DOHH2 (cell line): ENCODE measurements around the gene GRID1.

Experiments used
- H3F3A ChIP-seq: fragments of 200-600 bp; sonication (generic), shearing (Covaris generic); 2 replicates; pipeline ENCODE4 v1.6.0; 2016; ENCODE audit warnings: antibody characterized with exemption, mild to moderate bottlenecking; ENCODE audit not compliant: control insufficient read depth, insufficient read depth
- H3K27ac ChIP-seq: fragments of 200-600 bp; sonication (generic); 2 replicates; pipeline ENCODE4 v1.5.1; 2014; ENCODE audit warnings: low read depth, mild to moderate bottlenecking, low read length, moderate library complexity
- H3K27me3 ChIP-seq: fragments of 200-600 bp; sonication (generic); 2 replicates; pipeline ENCODE4 v1.6.1; 2014; ENCODE audit warnings: mild to moderate bottlenecking, low read length, mixed read lengths; ENCODE audit not compliant: control insufficient read depth
- H3K36me3 ChIP-seq: fragments of 200-600 bp; sonication (generic); 2 replicates; pipeline ENCODE4 v1.6.1; 2014; ENCODE audit warnings: mild to moderate bottlenecking, low read length, moderate library complexity, mixed read lengths; ENCODE audit not compliant: control insufficient read depth
- H3K4me1 ChIP-seq: fragments of 200-600 bp; sonication (generic); 2 replicates; pipeline ENCODE4 v1.6.1; 2014; ENCODE audit warnings: mild to moderate bottlenecking, low read length, mixed read lengths; ENCODE audit not compliant: control insufficient read depth
- H3K4me2 ChIP-seq: fragments of 200-600 bp; sonication (generic); 2 replicates; pipeline ENCODE4 v1.6.0; 2014; ENCODE audit warnings: mild to moderate bottlenecking, low read length, moderate library complexity
- H3K4me3 ChIP-seq: fragments of 200-600 bp; sonication (generic); 2 replicates; pipeline ENCODE4 v1.5.1; 2014; ENCODE audit warnings: mild to moderate bottlenecking, low read length, mixed read lengths
- H3K79me2 ChIP-seq: fragments of 200-600 bp; sonication (generic); 2 replicates; pipeline ENCODE4 v1.6.1; 2014; ENCODE audit warnings: mild to moderate bottlenecking, low read length, mixed read lengths; ENCODE audit not compliant: control insufficient read depth
- H3K9me2 ChIP-seq: fragments of 200-600 bp; sonication (generic); replicated peaks from 2 replicates; pipeline ENCODE4 v1.6.1; 2014; ENCODE audit warnings: mild to moderate bottlenecking, low read length, mixed read lengths; ENCODE audit not compliant: control insufficient read depth
- H3K9me3 ChIP-seq: fragments of 200-600 bp; sonication (generic); 2 replicates; pipeline ENCODE4 v1.6.1; 2014; ENCODE audit warnings: antibody characterized with exemption, low read length, mixed read lengths; ENCODE audit not compliant: control insufficient read depth, insufficient read depth
- H4K20me1 ChIP-seq: fragments of 200-600 bp; sonication (generic); 2 replicates; pipeline ENCODE4 v1.6.0; 2014; ENCODE audit warnings: low read depth, mild to moderate bottlenecking, antibody characterized with exemption, low read length, moderate library complexity; ENCODE audit not compliant: control insufficient read depth, insufficient read depth
- CTCF ChIP-seq: fragments of 200-600 bp; sonication (generic); IDR thresholded peaks from one replicate; pipeline ENCODE4 v1.5.1; 2014; ENCODE audit warnings: antibody characterized with exemption, mild to moderate bottlenecking, low read depth, low read length; ENCODE audit not compliant: poor library complexity, severe bottlenecking
- EZH2phosphoT487 ChIP-seq: fragments of 200-600 bp; sonication (generic); IDR thresholded peaks from 2 replicates; pipeline ENCODE4 v1.6.1; 2017; ENCODE audit warnings: borderline replicate concordance, mild to moderate bottlenecking, antibody characterized with exemption, low read length, moderate library complexity, mixed read lengths

Gene GRID1

GRCh38 chr10:85650791-85651496, 715.7 kb downstream of the GRID1 start:
- H3K79me2 ChIP-seq = no peaks in the 10 kb centered on the region
- no peaks in the 10 kb centered on the region for H3F3A ChIP-seq
- H3K9me3 ChIP-seq = no peaks in the 10 kb centered on the region
- TF ChIP-seq EZH2phosphoT487 = no peak
- no peak for TF ChIP-seq CTCF
- no peak overlapping the region for H3K4me2 ChIP-seq
- H3K27ac ChIP-seq = no peak overlapping the region
- H3K4me1 ChIP-seq = no peaks in the 10 kb centered on the region
- H3K27me3 ChIP-seq = no peaks in the 10 kb centered on the region
- no peaks in the 10 kb centered on the region for H3K9me2 ChIP-seq
- no peaks in the 10 kb centered on the region for H3K36me3 ChIP-seq
- H4K20me1 ChIP-seq = no peaks in the 10 kb centered on the region
- H3K4me3 ChIP-seq = no peak overlapping the region

- H4K20me1 ChIP-seq = no peaks in the 10 kb centered on the region
- no peaks in the 10 kb centered on the region for H3K4me1 ChIP-seq
- no peaks in the 10 kb centered on the region for H3K27me3 ChIP-seq
- H3K4me2 ChIP-seq = no peak overlapping the region
- no peaks in the 10 kb centered on the region for H3F3A ChIP-seq
- no peaks in the 10 kb centered on the region for H3K9me2 ChIP-seq
- no peaks in the 10 kb centered on the region for H3K36me3 ChIP-seq
- no peak for TF ChIP-seq EZH2phosphoT487
- no peak for TF ChIP-seq CTCF
- H3K4me3 ChIP-seq = no peak overlapping the region
- H3K9me3 ChIP-seq = no peaks in the 10 kb centered on the region
- H3K79me2 ChIP-seq = no peaks in the 10 kb centered on the region
- H3K27ac ChIP-seq = no peak overlapping the region
Measured at GRCh38 chr10:85649461-85649860, 717.1 kb downstream of the GRID1 start.

GRCh38 chr10:85648279-85648754, 718.3 kb downstream of the GRID1 start:
- no peak overlapping the region for H3K4me3 ChIP-seq
- no peaks in the 10 kb centered on the region for H3K9me2 ChIP-seq
- no peak for TF ChIP-seq EZH2phosphoT487
- no peak for TF ChIP-seq CTCF
- no peaks in the 10 kb centered on the region for H3K9me3 ChIP-seq
- no peaks in the 10 kb centered on the region for H4K20me1 ChIP-seq
- no peaks in the 10 kb centered on the region for H3K27me3 ChIP-seq
- H3K4me1 ChIP-seq = no peaks in the 10 kb centered on the region
- no peaks in the 10 kb centered on the region for H3K36me3 ChIP-seq
- H3F3A ChIP-seq = no peaks in the 10 kb centered on the region
- H3K4me2 ChIP-seq = no peak overlapping the region
- H3K27ac ChIP-seq = no peak overlapping the region
- no peaks in the 10 kb centered on the region for H3K79me2 ChIP-seq
